Stomach (tissue), 9 donors: ENCODE measurements around the gene KATNAL2. TPM values are rescaled to one million over a fixed set of nuclear protein-coding genes. Genes with fewer than 3 reads are reported as not detected.

Source experiments
- DNase-seq, 2 donors: peaks; one replicate each; pipeline versions ENCODE4 v3.0.0 to v3.0.0-alpha.2; 2013 to 2019
- H3K27ac ChIP-seq, 5 donors: fragments of 200-600 bp in 4 of 5; sonication (generic) in 4 of 5; one replicate each; pipeline ENCODE4 v1.5.1; 2013 to 2019; ENCODE audit warnings: mild to moderate bottlenecking in 1 of 5, moderate library complexity in 1 of 5
- H3K27me3 ChIP-seq, 3 donors: fragments of 200-600 bp; sonication (generic); one replicate each; pipeline ENCODE4 v1.5.1; 2017 to 2019; ENCODE audit warnings: mixed run types in 1 of 3
- H3K36me3 ChIP-seq, 4 donors: fragments of 200-600 bp; sonication (generic); 1 replicate in 3 of 4; 2 replicates in 1 of 4; pipeline ENCODE4 v1.5.1; 2016 to 2019
- H3K4me1 ChIP-seq, 4 donors: fragments of 200-600 bp; sonication (generic); one replicate each; pipeline ENCODE4 v1.5.1; 2016 to 2019
- H3K4me3 ChIP-seq, 4 donors: fragments of 200-600 bp; sonication (generic) in 3 of 4; one replicate each; pipeline ENCODE4 v1.5.1; 2016 to 2019; ENCODE audit warnings: mild to moderate bottlenecking in 1 of 4
- H3K9me3 ChIP-seq, 4 donors: fragments of 200-600 bp; sonication (generic); one replicate each; pipeline ENCODE4 v1.5.1; 2016 to 2019
- EP300 ChIP-seq: sonication (generic); formaldehyde crosslinking; IDR thresholded peaks from one replicate; pipeline ENCODE4 v1.6.1; 2017; ENCODE audit warnings: antibody characterized with exemption
- POLR2A ChIP-seq, 4 donors: fragments of 450-650 bp; IDR thresholded peaks; one replicate each; pipeline ENCODE4 v1.6.1; 2016; ENCODE audit warnings: antibody characterized with exemption in 4 of 4, control low read depth in 2 of 4, mild to moderate bottlenecking in 1 of 4, moderate library complexity in 1 of 4
- POLR2AphosphoS5 ChIP-seq, 3 donors: sonication (generic); formaldehyde crosslinking; IDR thresholded peaks; one replicate each; pipeline ENCODE4 v1.6.1; 2016; ENCODE audit warnings: antibody characterized with exemption in 3 of 3
- WGBS, 5 donors: extraction: QIAGEN DNeasy Blood & Tissue Kit in 3 of 5; methylation state at CpG; one replicate each; pipeline versions ENCODE4 v1.1.5 to v1.1.7; 2013 to 2018; 5-methylcytosine and 5-hydroxymethylcytosine counted together
- intact Hi-C: fragments of 100-400 bp; cut with DNase I; formaldehyde crosslinking; loops from one replicate; pipeline ENCODE4 v1.15.1; 2023; ENCODE audit warnings: low total_unique reads
- polyA plus RNA-seq, 3 donors: library from polyadenylated mRNA; stranded (reverse); fragments of 200-250 nt; gene quantifications; one replicate each; pipeline ENCODE4 v1.2.3, GENCODE V29; 2013
- total RNA-seq, 5 donors: library from RNA; depleted of rRNA; stranded (reverse); fragments of >200 nt; gene quantifications; one replicate each; pipeline versions ENCODE4 v1.1.0 to v1.2.3, GENCODE V29; 2014 to 2016
- TF ChIP-seq, protein P1 (sequence below), 7 experiments: fragments of 450-650 bp in 4 of 7; fragments of 200-600 bp in 3 of 7; sonication (generic) in 3 of 7; IDR thresholded peaks; one replicate each; pipeline ENCODE4 v1.5.1; 2016 to 2019; ENCODE audit warnings: antibody characterized with exemption in 7 of 7, control low read depth in 2 of 7, mild to moderate bottlenecking in 1 of 7
- donor health status: healthy with polysubstance abuse.
- donor health status: Bipolar disorder and iron deficiency.
- donor health status: healthy.

The KATNAL2 gene
- total and polyA plus RNA-seq, 8 donors, result 0.43 to 39.1 (median 2.7) TPM; not detected in 1

DNA sequence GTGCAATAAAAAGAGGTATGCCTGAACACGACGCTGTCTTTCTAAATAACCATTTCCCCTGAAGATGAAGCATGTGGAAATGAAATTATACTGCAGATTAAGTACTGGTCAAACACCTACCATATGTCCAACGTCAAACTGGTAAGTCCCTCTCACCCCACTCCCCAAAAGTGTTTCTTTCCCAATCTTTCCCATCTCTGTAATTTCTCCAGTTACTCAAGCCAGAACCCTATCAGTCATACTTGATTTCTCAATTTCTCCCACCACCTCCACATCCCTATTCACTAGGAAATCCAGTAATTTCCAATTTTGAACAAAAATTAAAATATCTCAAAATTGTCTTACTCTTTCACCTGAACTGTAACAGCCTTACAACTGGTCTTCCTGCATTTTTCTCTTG is 203.7 kb downstream of the KATNAL2 start:
- Histone ChIP-seq H3K4me1 (peaks cover 0 to 7% (median 2%) of the 10 kb centered on the region in 4 donors), H3K36me3 (peaks cover 0 to 39% (median 23%) of the 10 kb centered on the region in 4 donors), H3K9me3 (no peaks in the 10 kb centered on the region), H3K27ac (no peak overlapping the region), H3K27me3 (no peaks in the 10 kb centered on the region), H3K4me3 (no peak overlapping the region)
- 91 to 98% (median 95%) methylated on average over 3 of the region's 3 CpGs for WGBS, 5 donors
- no peak for DNase-seq
- intact Hi-C loops, result no loop called here
- TF ChIP-seq EP300 (no peak), POLR2A (IDR thresholded peaks at IDR 0.05) (no peak)
- TF ChIP-seq, protein P1, sequence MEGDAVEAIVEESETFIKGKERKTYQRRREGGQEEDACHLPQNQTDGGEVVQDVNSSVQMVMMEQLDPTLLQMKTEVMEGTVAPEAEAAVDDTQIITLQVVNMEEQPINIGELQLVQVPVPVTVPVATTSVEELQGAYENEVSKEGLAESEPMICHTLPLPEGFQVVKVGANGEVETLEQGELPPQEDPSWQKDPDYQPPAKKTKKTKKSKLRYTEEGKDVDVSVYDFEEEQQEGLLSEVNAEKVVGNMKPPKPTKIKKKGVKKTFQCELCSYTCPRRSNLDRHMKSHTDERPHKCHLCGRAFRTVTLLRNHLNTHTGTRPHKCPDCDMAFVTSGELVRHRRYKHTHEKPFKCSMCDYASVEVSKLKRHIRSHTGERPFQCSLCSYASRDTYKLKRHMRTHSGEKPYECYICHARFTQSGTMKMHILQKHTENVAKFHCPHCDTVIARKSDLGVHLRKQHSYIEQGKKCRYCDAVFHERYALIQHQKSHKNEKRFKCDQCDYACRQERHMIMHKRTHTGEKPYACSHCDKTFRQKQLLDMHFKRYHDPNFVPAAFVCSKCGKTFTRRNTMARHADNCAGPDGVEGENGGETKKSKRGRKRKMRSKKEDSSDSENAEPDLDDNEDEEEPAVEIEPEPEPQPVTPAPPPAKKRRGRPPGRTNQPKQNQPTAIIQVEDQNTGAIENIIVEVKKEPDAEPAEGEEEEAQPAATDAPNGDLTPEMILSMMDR (IDR thresholded peaks at IDR 0.05), result no peak

DNA sequence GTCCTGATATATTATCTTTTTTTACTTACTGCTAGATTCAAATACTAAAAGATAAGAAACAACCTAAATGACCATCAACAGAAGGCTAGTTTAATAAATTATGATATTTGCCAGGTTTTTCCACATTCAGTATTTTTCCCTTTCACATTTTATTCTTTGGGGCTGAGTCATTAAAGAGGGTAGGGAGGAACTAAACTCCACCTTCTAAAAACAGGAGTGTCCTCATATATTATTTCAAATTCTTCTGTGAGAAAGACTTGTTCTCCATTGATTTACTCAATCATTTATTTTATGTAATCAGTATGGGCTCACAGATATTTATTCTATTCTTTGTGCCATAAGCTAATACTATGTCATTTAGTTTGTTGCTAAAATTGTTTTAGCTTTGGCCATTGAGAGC is 223.9 kb downstream of the KATNAL2 start:
- intact Hi-C loops, result no loop called here
- no peaks in the 10 kb centered on the region for H3K9me3 ChIP-seq
- TF ChIP-seq, protein P1 (IDR thresholded peaks at IDR 0.05), result no peak
- TF ChIP-seq POLR2AphosphoS5 (IDR thresholded peaks at IDR 0.05) (no peak), EP300 (no peak), POLR2A (IDR thresholded peaks at IDR 0.05) (no peak)
- peaks cover 0 to 8% (median 2%) of the 10 kb centered on the region in 4 donors for H3K36me3 ChIP-seq
- H3K4me3 ChIP-seq, result no peak overlapping the region
- no peaks in the 10 kb centered on the region for H3K27me3 ChIP-seq
- H3K27ac ChIP-seq, result no peak overlapping the region
- H3K4me1 ChIP-seq, result peaks cover 0 to 15% (median 2%) of the 10 kb centered on the region in 4 donors
- DNase-seq, result no peak

DNA sequence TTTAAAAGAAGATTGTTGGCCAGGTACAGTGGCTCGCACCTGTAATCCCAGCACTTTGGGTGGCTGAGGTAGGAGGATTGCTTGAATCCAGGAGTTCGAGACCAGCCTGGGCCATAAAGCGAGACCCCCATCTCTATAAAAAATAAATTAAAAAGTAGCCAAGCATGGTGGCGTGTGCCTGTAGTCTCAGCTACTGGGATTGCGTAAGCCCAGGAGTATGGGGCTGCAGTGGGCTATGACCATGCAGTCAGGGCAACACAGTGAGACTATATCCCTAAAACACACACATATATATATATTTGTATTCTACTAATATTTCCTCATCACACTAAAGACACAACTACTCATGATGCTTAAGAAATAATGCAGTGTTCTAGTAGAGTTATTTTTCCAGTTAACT is 225.8 kb downstream of the KATNAL2 start:
- Histone ChIP-seq H3K4me3 (no peak overlapping the region), H3K27me3 (no peaks in the 10 kb centered on the region), H3K27ac (no peak overlapping the region), H3K36me3 (no peaks in the 10 kb centered on the region), H3K9me3 (no peaks in the 10 kb centered on the region), H3K4me1 (peaks cover 0 to 27% (median 4%) of the 10 kb centered on the region in 4 donors)
- 94 to 99% (median 98%) methylated on average over 5 of the region's 5 CpGs for WGBS, 5 donors
- DNase-seq, result no peak
- intact Hi-C loops, result no loop called here
- TF ChIP-seq POLR2AphosphoS5 (IDR thresholded peaks at IDR 0.05) (no peak), EP300 (no peak), POLR2A (IDR thresholded peaks at IDR 0.05) (no peak)
- TF ChIP-seq, protein P1 (IDR thresholded peaks at IDR 0.05), result no peak

DNA sequence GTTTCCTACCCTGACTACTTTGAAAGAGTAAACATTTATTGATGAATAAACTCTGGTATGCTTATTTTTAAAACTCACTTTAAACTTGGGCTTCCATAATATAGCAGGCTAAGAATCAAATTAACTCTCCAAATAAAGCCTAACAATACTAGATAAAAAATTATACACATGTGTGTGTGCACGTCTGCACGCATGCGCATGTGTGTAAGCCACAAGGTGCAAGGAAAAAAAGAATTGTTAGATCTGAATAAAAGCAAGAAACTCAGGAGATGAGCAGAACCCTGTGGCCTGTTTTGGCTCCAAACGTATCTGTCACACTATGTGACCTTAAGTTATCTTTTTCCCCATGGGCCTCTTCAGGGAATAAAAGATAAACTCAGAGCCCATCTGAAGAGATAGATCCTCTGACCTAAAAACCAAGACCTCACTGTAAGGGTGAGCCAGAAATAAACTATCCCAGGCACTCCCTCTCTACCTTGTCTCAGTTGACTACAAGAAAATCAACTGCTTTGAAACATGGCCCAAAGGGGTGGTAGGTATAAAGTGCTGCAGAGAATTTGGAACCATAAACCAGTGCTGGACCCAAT is 226.6 kb downstream of the KATNAL2 start:
- Histone ChIP-seq H3K36me3 (no peaks in the 10 kb centered on the region), H3K27ac (no peak overlapping the region), H3K9me3 (no peaks in the 10 kb centered on the region), H3K4me3 (no peak overlapping the region), H3K4me1 (peaks cover under 1 to 34% (median 12%) of the 10 kb centered on the region in 4 donors), H3K27me3 (no peaks in the 10 kb centered on the region)
- DNase-seq, result no peak
- WGBS, 5 donors, result 92 to 97% (median 93%) methylated on average over 4 of the region's 4 CpGs
- intact Hi-C loops, result no loop called here
- TF ChIP-seq, protein P1 (IDR thresholded peaks at IDR 0.05), result no peak
- no peak for TF ChIP-seq POLR2AphosphoS5 (IDR thresholded peaks at IDR 0.05)
- no peak for TF ChIP-seq POLR2A (IDR thresholded peaks at IDR 0.05)
- no peak for TF ChIP-seq EP300
